H1 (cell line): ENCODE data around the gene CD244. TPM values are rescaled to one million over a fixed set of nuclear protein-coding genes. Genes with fewer than 3 reads are reported as not detected.

ENCODE experiments used
- CTCF ChIA-PET: fragments of 300-600 bp; sonication (Branson Sonifier 250); formaldehyde crosslinking; loops from one replicate; lab custom pipeline; 2021; ENCODE audit not compliant: partially characterized antibody; lab: Charles Lee
- POLR2A ChIA-PET: fragments of 300-600 bp; sonication (Branson Sonifier 250); formaldehyde crosslinking; loops from one replicate; lab custom pipeline; 2021; ENCODE audit warnings: inconsistent platforms; ENCODE audit not compliant: partially characterized antibody; lab: Charles Lee
- DNase-seq, 2 experiments: peaks; one replicate each; pipeline versions ENCODE4 v3.0.0 to v3.0.0-alpha.2; 2010 to 2022; ENCODE audit warnings: low spot score in 2 of 2, low read depth in 1 of 2, mixed read lengths in 1 of 2
- FAIRE-seq: peaks from 2 replicates; lab custom pipeline; 2011; peaks lifted over from hg19 to GRCh38; lab: Jason Lieb, UNC
- H2AFZ ChIP-seq: 2 replicates; pipeline ENCODE4 v1.8.1; 2012; ENCODE audit warnings: low read length, inconsistent platforms
- H2AK5ac ChIP-seq: 2 replicates; pipeline ENCODE4 v1.6.1; 2013; ENCODE audit warnings: low read depth, low read length
- H2BK120ac ChIP-seq: replicated peaks from 2 replicates; pipeline ENCODE3; 2013; ENCODE audit warnings: low read depth, low read length, inconsistent platforms
- H2BK12ac ChIP-seq: 2 replicates; pipeline ENCODE4 v1.6.1; 2013; ENCODE audit warnings: low read depth, low read length
- H2BK15ac ChIP-seq: 2 replicates; pipeline ENCODE4 v1.6.1; 2013; ENCODE audit warnings: low read length
- H2BK20ac ChIP-seq: 2 replicates; pipeline ENCODE4 v1.6.1; 2013; ENCODE audit warnings: low read length
- H2BK5ac ChIP-seq: 2 replicates; pipeline ENCODE4 v1.6.1; 2013; ENCODE audit warnings: low read depth, low read length
- H3K14ac ChIP-seq: 2 replicates; pipeline ENCODE4 v1.6.1; 2013; ENCODE audit warnings: inconsistent platforms; ENCODE audit not compliant: insufficient read length
- H3K18ac ChIP-seq: 2 replicates; pipeline ENCODE4 v1.6.1; 2013; ENCODE audit warnings: low read length; ENCODE audit errors: extremely low read depth
- H3K23ac ChIP-seq: 2 replicates; pipeline ENCODE4 v1.6.1; 2013; ENCODE audit warnings: inconsistent platforms; ENCODE audit not compliant: insufficient read length
- H3K23me2 ChIP-seq: 2 replicates; pipeline ENCODE4 v1.6.1; 2013; ENCODE audit warnings: low read depth, low read length
- H3K27ac ChIP-seq: 2 replicates; pipeline ENCODE4 v1.6.1; 2011; ENCODE audit warnings: low read depth, low read length, inconsistent platforms
- H3K27me3 ChIP-seq, 4 experiments: replicated peaks in 1 of 4; 1 replicate in 1 of 4; 2 replicates in 3 of 4; pipeline versions ENCODE4 v1.6.1 to v1.8.1; 2011 to 2013; ENCODE audit warnings: low read length in 3 of 4, mild to moderate bottlenecking in 3 of 4, inconsistent platforms in 2 of 4, mixed read lengths in 2 of 4, moderate library complexity in 1 of 4; ENCODE audit not compliant: control insufficient read depth in 3 of 4, insufficient read depth in 3 of 4; ENCODE audit errors: extremely low read depth in 1 of 4
- H3K36me3 ChIP-seq, 4 experiments: 2 replicates each; pipeline versions ENCODE4 v1.6.1 to v1.8.1; 2011 to 2013; ENCODE audit warnings: mild to moderate bottlenecking in 4 of 4, low read length in 3 of 4, moderate library complexity in 2 of 4, control low read depth in 1 of 4, inconsistent platforms in 1 of 4; ENCODE audit not compliant: insufficient read depth in 4 of 4, control insufficient read depth in 2 of 4
- H3K4ac ChIP-seq: replicated peaks from 2 replicates; pipeline ENCODE3; 2013; ENCODE audit warnings: low read length, low read depth, mixed read lengths, inconsistent platforms; ENCODE audit not compliant: insufficient read length
- H3K4me1 ChIP-seq, 4 experiments: replicated peaks in 1 of 4; 1 replicate in 1 of 4; 2 replicates in 3 of 4; pipeline versions ENCODE4 v1.6.1 to v1.8.1; 2011 to 2013; ENCODE audit warnings: low read length in 3 of 4, inconsistent platforms in 2 of 4, mixed read lengths in 1 of 4; ENCODE audit not compliant: insufficient read depth in 4 of 4, control insufficient read depth in 3 of 4
- H3K4me2 ChIP-seq, 2 experiments: 2 replicates each; pipeline versions ENCODE4 v1.6.1 to v1.8.1; 2011 to 2013; ENCODE audit warnings: low read depth in 2 of 2, low read length in 2 of 2, control low read depth in 1 of 2, inconsistent platforms in 1 of 2, mild to moderate bottlenecking in 1 of 2; ENCODE audit not compliant: insufficient read depth in 1 of 2
- H3K4me3 ChIP-seq, 4 experiments: fragments of 200-600, 300-600 bp in 1 of 4; sonication (generic), shearing (Covaris generic), sonication (Bioruptor Twin) in 1 of 4; 2 replicates each; pipeline versions ENCODE4 v1.5.1 to v1.8.1; 2011 to 2016; ENCODE audit warnings: low read length in 4 of 4, low read depth in 3 of 4, control low read depth in 2 of 4, inconsistent platforms in 2 of 4, mild to moderate bottlenecking in 2 of 4, mixed read lengths in 1 of 4, moderate library complexity in 1 of 4; ENCODE audit not compliant: insufficient read depth in 2 of 4; ENCODE audit errors: extremely low read depth in 1 of 4
- H3K56ac ChIP-seq: replicated peaks from 2 replicates; pipeline ENCODE3; 2013; ENCODE audit warnings: low read depth, mild to moderate bottlenecking, mixed read lengths, low read length, inconsistent platforms; ENCODE audit not compliant: insufficient read length
- H3K79me1 ChIP-seq: 2 replicates; pipeline ENCODE4 v1.6.1; 2013; ENCODE audit warnings: low read depth, low read length, control low read depth
- H3K79me2 ChIP-seq, 2 experiments: 2 replicates each; pipeline versions ENCODE4 v1.6.1 to v1.8.1; 2012 to 2013; ENCODE audit warnings: low read length in 2 of 2, mild to moderate bottlenecking in 2 of 2, inconsistent platforms in 1 of 2; ENCODE audit not compliant: insufficient read depth in 2 of 2, control insufficient read depth in 1 of 2
- H3K9ac ChIP-seq, 4 experiments: replicated peaks in 1 of 4; 1 replicate in 1 of 4; 2 replicates in 3 of 4; pipeline versions ENCODE4 v1.6.1 to v1.8.1; 2011 to 2013; ENCODE audit warnings: low read depth in 3 of 4, low read length in 3 of 4, control low read depth in 2 of 4, mild to moderate bottlenecking in 2 of 4, moderate library complexity in 2 of 4, inconsistent platforms in 1 of 4; ENCODE audit errors: extremely low read depth in 1 of 4
- H3K9me3 ChIP-seq, 2 experiments: 2 replicates each; pipeline versions ENCODE4 v1.6.1 to v1.8.1; 2012 to 2013; ENCODE audit warnings: mild to moderate bottlenecking in 2 of 2, moderate library complexity in 2 of 2, control low read depth in 1 of 2, inconsistent platforms in 1 of 2, low read depth in 1 of 2, low read length in 1 of 2, mixed read lengths in 1 of 2; ENCODE audit not compliant: insufficient read depth in 2 of 2
- H4K20me1 ChIP-seq, 2 experiments: replicated peaks in 1 of 2; 2 replicates each; pipeline versions ENCODE3 to v1.8.1; 2011 to 2013; ENCODE audit warnings: inconsistent platforms in 2 of 2, low read length in 2 of 2, mild to moderate bottlenecking in 1 of 2; ENCODE audit not compliant: insufficient read depth in 2 of 2, control insufficient read depth in 1 of 2
- H4K5ac ChIP-seq: 2 replicates; pipeline ENCODE4 v1.6.1; 2013; ENCODE audit warnings: low read length, low read depth, mixed read lengths, inconsistent platforms; ENCODE audit not compliant: insufficient read length
- H4K8ac ChIP-seq: 2 replicates; pipeline ENCODE4 v1.8.0; 2013; ENCODE audit warnings: mild to moderate bottlenecking, moderate library complexity, low read length, inconsistent platforms; ENCODE audit not compliant: insufficient read depth; ENCODE audit errors: extremely low read depth
- H4K91ac ChIP-seq: replicated peaks from 2 replicates; pipeline ENCODE3; 2013; ENCODE audit warnings: low read length, mixed read lengths, inconsistent platforms; ENCODE audit not compliant: insufficient read length
- BACH1 ChIP-seq: IDR thresholded peaks from 2 replicates; pipeline ENCODE4 v1.6.1; 2012; ENCODE audit warnings: low read length, improper control_type of control experiment
- CBX8 ChIP-seq: fragments of 300-800, 300-1000 bp; sonication (generic); IDR thresholded peaks from 2 replicates; pipeline ENCODE4 v1.7.1; 2016; ENCODE audit warnings: low read depth, low read length, borderline replicate concordance
- CTCF ChIP-seq, 3 experiments: IDR thresholded peaks; 1 replicate in 2 of 3; 2 replicates in 1 of 3; pipeline versions ENCODE4 v1.5.1 to v1.6.1; 2011; ENCODE audit warnings: low read length in 3 of 3, mild to moderate bottlenecking in 3 of 3, inconsistent platforms in 2 of 3, low read depth in 1 of 3, moderate library complexity in 1 of 3; ENCODE audit not compliant: insufficient read depth in 1 of 3; ENCODE audit errors: control extremely low read depth in 1 of 3
- GABPA ChIP-seq: IDR thresholded peaks from 2 replicates; pipeline ENCODE4 v1.6.1; 2011; ENCODE audit warnings: mild to moderate bottlenecking, low read length, moderate library complexity, borderline replicate concordance; ENCODE audit not compliant: insufficient read depth
- HDAC6 ChIP-seq: IDR thresholded peaks from one replicate; pipeline ENCODE4 v1.7.1; 2012; ENCODE audit warnings: low read depth, mild to moderate bottlenecking, inconsistent platforms, low read length, moderate library complexity
- KDM5A ChIP-seq: fragments of 200-600 bp; IDR thresholded peaks from 2 replicates; pipeline ENCODE4 v1.7.1; 2012; ENCODE audit warnings: mild to moderate bottlenecking, low read length, inconsistent platforms, mixed read lengths
- MAFK ChIP-seq: IDR thresholded peaks from 2 replicates; pipeline ENCODE4 v1.6.1; 2012; ENCODE audit warnings: low read depth, mild to moderate bottlenecking, improper control_type of control experiment, low read length
- NRF1 ChIP-seq: IDR thresholded peaks from 2 replicates; pipeline ENCODE4 v1.6.1; 2011; ENCODE audit warnings: mild to moderate bottlenecking, low read depth, low read length, improper control_type of control experiment
- RAD21 ChIP-seq, 2 experiments: IDR thresholded peaks in 1 of 2; conservative IDR thresholded peaks in 1 of 2; 2 replicates each; pipeline ENCODE4 v1.6.1; 2011; ENCODE audit warnings: low read depth in 2 of 2, low read length in 2 of 2, improper control_type of control experiment in 1 of 2, inconsistent platforms in 1 of 2, mild to moderate bottlenecking in 1 of 2, moderate library complexity in 1 of 2
- TAF1 ChIP-seq: IDR thresholded peaks from 2 replicates; pipeline ENCODE4 v1.6.1; 2011; ENCODE audit warnings: mild to moderate bottlenecking, low read depth, low read length
- TBP ChIP-seq: IDR thresholded peaks from 2 replicates; pipeline ENCODE4 v1.6.1; 2011; ENCODE audit warnings: low read depth, low read length, improper control_type of control experiment
- TCF12 ChIP-seq: IDR thresholded peaks from 2 replicates; pipeline ENCODE4 v1.6.1; 2011; ENCODE audit warnings: low read depth, mild to moderate bottlenecking, low read length
- TEAD4 ChIP-seq: IDR thresholded peaks from 2 replicates; pipeline ENCODE4 v1.6.1; 2012; ENCODE audit warnings: low read depth, low read length, inconsistent platforms, mixed read lengths
- WGBS, 2 experiments: shearing (Covaris generic) in 1 of 2; methylation state at CpG; one replicate each; pipeline versions ENCODE4 v1.1.6 to v1.1.7; 2013 to 2015; ENCODE audit warnings: low lambda C conversion rate in 2 of 2, mixed read lengths in 2 of 2, inconsistent platforms in 1 of 2, low coverage in 1 of 2, missing lambda C conversion rate in 1 of 2; ENCODE audit not compliant: insufficient replicate concordance in 2 of 2, insufficient coverage in 1 of 2, insufficient read length in 1 of 2; ENCODE audit errors: extremely low coverage in 1 of 2, missing lambda C conversion rate in 1 of 2; 5-methylcytosine and 5-hydroxymethylcytosine counted together
- polyA plus RNA-seq, 7 experiments: library from polyadenylated mRNA; depleted of rRNA in 3 of 7; stranded (reverse) in 5 of 7; unstranded in 2 of 7; fragments of >200 nt in 5 of 7; fragments of 200-250 nt in 2 of 7; gene quantifications; 1 replicate in 5 of 7; 2 replicates in 1 of 7; 4 replicates in 1 of 7; pipeline versions ENCODE4 v1.2.1 to v1.2.3, GENCODE V29; 2011 to 2013; ENCODE audit warnings: missing spikeins in 2 of 7, mixed read lengths in 2 of 7
- total RNA-seq: library from RNA; stranded (reverse); fragmentation: NEBNext Ultra II Directional; extraction: Animal tissue kit (Norgen Biotek cat#: 25700); gene quantifications from 2 replicates; pipeline ENCODE4 v1.2.1, GENCODE V29; 2021

The CD244 gene
- total and polyA plus RNA-seq, 2 of the 8 experiments (the other 6 are each of a cell fraction or from before 2014, with no cell fraction given) = not detected

DNA sequence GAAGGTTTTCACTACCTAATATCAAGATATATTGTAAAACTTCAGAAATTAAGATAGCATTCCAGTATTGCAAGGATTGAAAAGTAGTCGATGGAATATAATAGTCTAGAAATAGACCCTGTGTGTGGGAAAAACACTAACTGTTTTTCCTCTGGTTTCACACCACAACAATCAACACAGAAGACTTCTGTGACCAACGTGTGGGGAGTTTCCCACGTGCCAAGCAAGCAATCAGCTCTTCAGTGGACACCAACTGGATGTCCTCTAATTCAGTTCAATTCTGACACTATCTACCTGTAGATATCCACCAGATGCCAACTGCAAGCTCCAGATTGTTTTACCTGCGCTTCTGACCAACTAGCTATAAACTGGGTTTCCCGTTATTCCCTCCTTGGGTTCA is 12.1 kb downstream of the CD244 start:
- WGBS, 2 experiments = 92% methylated on average over 5 of the region's 5 CpGs; no CpG with 5 or more reads in 1 of the 2 experiments
- CTCF ChIA-PET = interaction anchor here (0.8 to 1.5 kb wide), 12 partner anchors 8 to 232 kb away, joined by 3 to 4 read pairs (median 3); no protein-coding TSS in a partner anchor
- no peak for FAIRE-seq
- TF ChIP-seq CTCF (IDR thresholded peaks at IDR 0.05; ENCODE audit: control extremely low read depth in 1 of 3, insufficient read depth in 1 of 3, low read depth in 1 of 3, low read length in 3 of 3) (no peak), CBX8 (no peak), BACH1 (no peak), NRF1 (no peak), TEAD4 (no peak), RAD21 (IDR thresholded peaks at IDR 0.05 in 1 of 2, conservative IDR thresholded peaks at IDR 0.05 in 1 of 2; ENCODE audit: low read depth in 2 of 2, low read length in 2 of 2) (no peak), KDM5A (no peak), TCF12 (no peak), MAFK (no peak), GABPA (no peak), TAF1 (no peak), TBP (no peak), HDAC6 (no peak)

More for the DNA sequence above, 12.1 kb downstream of the CD244 start:
- Histone ChIP-seq H4K20me1 (no peaks in the 10 kb centered on the region), H2AFZ (no peak overlapping the region), H2BK20ac (no peak overlapping the region), H3K4ac (no peak overlapping the region), H3K56ac (no peak overlapping the region), H3K23ac (no peak overlapping the region), H2BK5ac (no peak overlapping the region), H2BK120ac (no peak overlapping the region), H3K18ac (no peak overlapping the region), H3K14ac (no peak overlapping the region), H2AK5ac (no peak overlapping the region), H3K27me3 (no peaks in the 10 kb centered on the region), H3K79me1 (no peaks in the 10 kb centered on the region), H3K36me3 (no peaks in the 10 kb centered on the region), H2BK12ac (no peak overlapping the region), H3K9ac (no peak overlapping the region), H3K4me2 (no peak overlapping the region), H3K4me1 (no peaks in the 10 kb centered on the region), H3K79me2 (no peaks in the 10 kb centered on the region), H3K4me3 (no peak overlapping the region), H4K5ac (no peak overlapping the region), H4K91ac (no peak overlapping the region), H2BK15ac (no peak overlapping the region), H4K8ac (no peak overlapping the region), H3K23me2 (no peaks in the 10 kb centered on the region), H3K27ac (no peak overlapping the region), H3K9me3 (no peaks in the 10 kb centered on the region)
- POLR2A ChIA-PET = no interaction called here
- DNase-seq = no peak
